WTC11 (cell line): ENCODE results near the gene DNAJB11.

ENCODE experiments used
- ESRRA ChIP-seq: sonication (generic); formaldehyde crosslinking; IDR thresholded peaks from 2 replicates; pipeline ENCODE4 v1.8.1; 2022; ENCODE audit warnings: mild to moderate bottlenecking, missing genetic modification reagents, borderline replicate concordance
- NR1H2 ChIP-seq: sonication (generic); formaldehyde crosslinking; IDR thresholded peaks from 2 replicates; pipeline ENCODE4 v1.9.0; 2021; ENCODE audit warnings: mild to moderate bottlenecking, moderate library complexity, missing genetic modification reagents
- TF ChIP-seq, protein P1 (sequence below): fragments of 200-600 bp; IDR thresholded peaks from 2 replicates; pipeline ENCODE4 v1.8.0; 2022; ENCODE audit warnings: antibody characterized with exemption

DNA sequence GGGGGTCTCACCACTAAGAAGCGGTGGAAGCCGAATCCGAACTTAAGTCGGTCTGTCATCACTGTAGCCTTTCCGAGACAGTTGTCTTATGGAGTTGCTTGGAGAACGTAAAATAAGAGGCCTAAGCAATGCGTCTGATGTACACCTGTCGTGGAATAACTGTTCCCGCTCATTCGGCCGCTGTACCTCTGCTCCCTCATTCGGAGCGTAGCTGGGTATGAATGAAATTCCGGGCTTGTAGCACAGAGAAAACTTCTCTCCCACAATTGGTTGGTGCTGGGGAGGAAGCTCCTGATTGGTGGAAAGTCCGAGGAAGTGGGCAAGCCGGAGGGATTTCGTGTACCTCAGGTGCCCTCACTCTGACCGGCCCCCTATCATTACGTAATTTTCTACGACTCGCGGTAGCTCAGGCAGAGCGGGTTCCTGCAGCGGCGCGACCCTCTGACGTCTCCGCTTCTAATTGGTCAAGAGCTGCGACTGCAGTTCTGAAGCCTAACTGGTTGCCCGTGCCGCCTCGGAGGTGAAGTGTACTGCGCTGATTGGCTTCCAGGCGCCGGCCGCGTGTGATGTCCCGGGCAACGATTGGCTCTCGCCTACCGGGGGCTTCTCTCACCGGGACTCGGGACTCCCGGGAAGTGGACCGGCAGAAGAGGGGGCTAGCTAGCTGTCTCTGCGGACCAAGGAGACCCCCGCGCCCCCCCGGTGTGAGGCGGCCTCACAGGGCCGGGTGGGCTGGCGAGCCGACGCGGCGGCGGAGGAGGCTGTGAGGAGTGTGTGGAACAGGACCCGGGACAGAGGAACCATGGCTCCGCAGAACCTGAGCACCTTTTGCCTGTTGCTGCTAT lies at the start of gene DNAJB11:
- TF ChIP-seq, protein P1, sequence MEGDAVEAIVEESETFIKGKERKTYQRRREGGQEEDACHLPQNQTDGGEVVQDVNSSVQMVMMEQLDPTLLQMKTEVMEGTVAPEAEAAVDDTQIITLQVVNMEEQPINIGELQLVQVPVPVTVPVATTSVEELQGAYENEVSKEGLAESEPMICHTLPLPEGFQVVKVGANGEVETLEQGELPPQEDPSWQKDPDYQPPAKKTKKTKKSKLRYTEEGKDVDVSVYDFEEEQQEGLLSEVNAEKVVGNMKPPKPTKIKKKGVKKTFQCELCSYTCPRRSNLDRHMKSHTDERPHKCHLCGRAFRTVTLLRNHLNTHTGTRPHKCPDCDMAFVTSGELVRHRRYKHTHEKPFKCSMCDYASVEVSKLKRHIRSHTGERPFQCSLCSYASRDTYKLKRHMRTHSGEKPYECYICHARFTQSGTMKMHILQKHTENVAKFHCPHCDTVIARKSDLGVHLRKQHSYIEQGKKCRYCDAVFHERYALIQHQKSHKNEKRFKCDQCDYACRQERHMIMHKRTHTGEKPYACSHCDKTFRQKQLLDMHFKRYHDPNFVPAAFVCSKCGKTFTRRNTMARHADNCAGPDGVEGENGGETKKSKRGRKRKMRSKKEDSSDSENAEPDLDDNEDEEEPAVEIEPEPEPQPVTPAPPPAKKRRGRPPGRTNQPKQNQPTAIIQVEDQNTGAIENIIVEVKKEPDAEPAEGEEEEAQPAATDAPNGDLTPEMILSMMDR = no peak
- TF ChIP-seq ESRRA (CRISPR knock-in tag) = no peak
- TF ChIP-seq NR1H2 (CRISPR knock-in tag) = no peak
